Esophagus (tissue), 2 donors: ENCODE measurements around the gene SPDYE16. TPM values are rescaled to one million over a fixed set of nuclear protein-coding genes. Genes with fewer than 3 reads are reported as not detected.
A peak's percentile ranks its signal among the peaks of the same experiment; 100 is the strongest.
"Not testable (repeated sequence)": the region's sequence is repeated elsewhere in the genome, so short reads cannot be mapped to it uniquely, and the experiment has no call there.

Source experiments
- H3K27ac ChIP-seq, 2 donors: one replicate each; pipeline ENCODE4 v1.5.1; 2013; ENCODE audit warnings: low read depth in 2 of 2, mild to moderate bottlenecking in 2 of 2, inconsistent platforms in 1 of 2, low read length in 1 of 2, moderate library complexity in 1 of 2
- H3K27me3 ChIP-seq, 2 donors: one replicate each; pipeline ENCODE4 v1.6.1; 2013; ENCODE audit warnings: low read length in 2 of 2, control low read depth in 1 of 2, mild to moderate bottlenecking in 1 of 2; ENCODE audit not compliant: insufficient read depth in 2 of 2, control insufficient read depth in 1 of 2
- H3K36me3 ChIP-seq, 2 donors: one replicate each; pipeline ENCODE4 v1.6.1; 2013; ENCODE audit warnings: low read length in 1 of 2; ENCODE audit not compliant: control insufficient read depth in 2 of 2, insufficient read depth in 2 of 2
- H3K4me1 ChIP-seq, 2 donors: one replicate each; pipeline ENCODE4 v1.6.1; 2013; ENCODE audit warnings: low read length in 1 of 2; ENCODE audit not compliant: control insufficient read depth in 2 of 2, insufficient read depth in 2 of 2
- H3K4me3 ChIP-seq, 2 donors: one replicate each; pipeline ENCODE4 v1.5.1; 2013; ENCODE audit warnings: low read length in 2 of 2, mild to moderate bottlenecking in 2 of 2, low read depth in 1 of 2, moderate library complexity in 1 of 2
- H3K9me3 ChIP-seq, 2 donors: one replicate each; pipeline ENCODE4 v1.6.1; 2013; ENCODE audit warnings: mild to moderate bottlenecking in 2 of 2, low read depth in 1 of 2, low read length in 1 of 2, moderate library complexity in 1 of 2; ENCODE audit not compliant: control insufficient read depth in 2 of 2, insufficient read depth in 1 of 2
- WGBS, 2 donors: extraction: QIAGEN DNeasy Blood & Tissue Kit; methylation state at CpG; one replicate each; pipeline ENCODE4 v1.1.7; 2013; 5-methylcytosine and 5-hydroxymethylcytosine counted together
- polyA plus RNA-seq, 2 donors: library from polyadenylated mRNA; stranded (reverse); fragments of 200-250 nt; gene quantifications; one replicate each; pipeline ENCODE4 v1.2.3, GENCODE V29; 2013
- donor health status: healthy with polysubstance abuse.
- donor health status: Bipolar disorder and iron deficiency.

Gene SPDYE16
- under 1 TPM; 0.05 to 0.08 TPM for polyA plus RNA-seq

GRCh38 chr7:76543197-76543596 lies at the start of gene SPDYE16:
SPDYE16 (minus strand) TSS chr7:76543297; CDS start chr7:76541459, 1,838 bp downstream.
- not testable (repeated sequence) for H3K9me3 ChIP-seq, H3K36me3 ChIP-seq, H3K27me3 ChIP-seq, H3K4me1 ChIP-seq, H3K4me3 ChIP-seq, H3K27ac ChIP-seq
- WGBS, 2 donors, result no CpG with 5 or more reads among the region's 8 CpGs

- not testable (repeated sequence) for H3K27ac ChIP-seq, H3K4me3 ChIP-seq, H3K36me3 ChIP-seq, H3K9me3 ChIP-seq, H3K4me1 ChIP-seq, H3K27me3 ChIP-seq
- 50 to 66% methylated on average over 2 of the region's 2 CpGs for WGBS, 2 donors
Measured at GRCh38 chr7:76592694-76593093, 49.6 kb upstream of the SPDYE16 start.

- H3K9me3 ChIP-seq, H3K36me3 ChIP-seq, H3K27ac ChIP-seq, H3K4me1 ChIP-seq, H3K4me3 ChIP-seq, H3K27me3 ChIP-seq: not testable (repeated sequence)
- 73 to 74% methylated on average over 2 of the region's 2 CpGs for WGBS, 2 donors
Measured at GRCh38 chr7:76591602-76592304, 48.7 kb upstream of the SPDYE16 start.

- H3K4me1 ChIP-seq, H3K4me3 ChIP-seq, H3K9me3 ChIP-seq, H3K36me3 ChIP-seq, H3K27ac ChIP-seq, H3K27me3 ChIP-seq: not testable (repeated sequence)
- 96% methylated on average over 3 of the region's 3 CpGs for WGBS, 2 donors
Measured at GRCh38 chr7:76591033-76591432, 47.9 kb upstream of the SPDYE16 start.

GRCh38 chr7:76588586-76588985 lies 45.5 kb upstream of the SPDYE16 start:
- H3K4me3 ChIP-seq, H3K27me3 ChIP-seq, H3K27ac ChIP-seq, H3K4me1 ChIP-seq, H3K9me3 ChIP-seq, H3K36me3 ChIP-seq: not testable (repeated sequence)
- no CpG with 5 or more reads among the region's 1 CpG for WGBS, 2 donors

GRCh38 chr7:76586585-76587315 lies 43.7 kb upstream of the SPDYE16 start:
- H3K4me3 ChIP-seq, H3K4me1 ChIP-seq, H3K27ac ChIP-seq, H3K9me3 ChIP-seq, H3K27me3 ChIP-seq, H3K36me3 ChIP-seq: not testable (repeated sequence)
- 71 to 82% methylated on average over 2 of the region's 2 CpGs for WGBS, 2 donors

GRCh38 chr7:76583636-76584281 lies 40.7 kb upstream of the SPDYE16 start:
- 31 to 33% methylated on average over 5 of the region's 5 CpGs for WGBS, 2 donors
- not testable (repeated sequence) for H3K4me1 ChIP-seq, H3K9me3 ChIP-seq, H3K4me3 ChIP-seq, H3K27me3 ChIP-seq, H3K36me3 ChIP-seq
- peak overlapping the region; percentile 55 to 78 for H3K27ac ChIP-seq

- H3K27ac ChIP-seq, result peak overlapping the region; percentile 13 to 78
- H3K36me3 ChIP-seq, H3K4me3 ChIP-seq, H3K9me3 ChIP-seq, H3K4me1 ChIP-seq, H3K27me3 ChIP-seq: not testable (repeated sequence)
- WGBS, 2 donors, result 12 to 21% methylated on average over 1 of the region's 2 CpGs
Measured at GRCh38 chr7:76582848-76583631, 39.9 kb upstream of the SPDYE16 start.

- not testable (repeated sequence) for H3K9me3 ChIP-seq, H3K36me3 ChIP-seq, H3K4me1 ChIP-seq, H3K4me3 ChIP-seq, H3K27ac ChIP-seq, H3K27me3 ChIP-seq
- WGBS, 2 donors, result 53 to 62% methylated on average over 3 of the region's 3 CpGs
Measured at GRCh38 chr7:76575919-76576655, 33.0 kb upstream of the SPDYE16 start.
